Spleen (tissue), 11 donors: ENCODE data around the gene GJD2. TPM values are rescaled to one million over a fixed set of nuclear protein-coding genes. Genes with fewer than 3 reads are reported as not detected.

Source experiments
- DNase-seq: peaks from one replicate; pipeline ENCODE4 v3.0.0-alpha.2; 2020
- H3K27ac ChIP-seq, 8 donors: fragments of 200-600 bp; sonication (generic) in 7 of 8; 1 replicate in 4 of 8; 2 replicates in 4 of 8; pipeline versions ENCODE4 v1.5.0 to v1.8.0; 2016 to 2021; ENCODE audit warnings: inconsistent platforms in 4 of 8, mild to moderate bottlenecking in 4 of 8, moderate library complexity in 1 of 8
- H3K27me3 ChIP-seq, 7 donors: fragments of 200-600 bp; sonication (generic) in 6 of 7; replicated peaks in 1 of 7; 1 replicate in 4 of 7; 2 replicates in 3 of 7; pipeline versions ENCODE4 v1.5.0 to v1.8.0; 2016 to 2021; ENCODE audit warnings: inconsistent platforms in 3 of 7, mild to moderate bottlenecking in 1 of 7
- H3K36me3 ChIP-seq, 6 donors: fragments of 200-600 bp; sonication (generic) in 5 of 6; 1 replicate in 4 of 6; 2 replicates in 2 of 6; pipeline versions ENCODE4 v1.5.0 to v1.8.0; 2016 to 2021; ENCODE audit warnings: inconsistent platforms in 2 of 6
- H3K4me1 ChIP-seq, 6 donors: fragments of 200-600 bp; sonication (generic) in 5 of 6; 1 replicate in 3 of 6; 2 replicates in 3 of 6; pipeline versions ENCODE4 v1.5.0 to v1.8.0; 2016 to 2021; ENCODE audit warnings: inconsistent platforms in 3 of 6
- H3K4me3 ChIP-seq, 8 donors: fragments of 200-600 bp; sonication (generic) in 7 of 8; 1 replicate in 4 of 8; 2 replicates in 4 of 8; pipeline versions ENCODE4 v1.5.0 to v1.8.0; 2016 to 2021; ENCODE audit warnings: inconsistent platforms in 4 of 8, mild to moderate bottlenecking in 4 of 8, moderate library complexity in 2 of 8
- H3K9me3 ChIP-seq, 8 donors: fragments of 200-600 bp; sonication (generic) in 7 of 8; 1 replicate in 4 of 8; 2 replicates in 4 of 8; pipeline versions ENCODE4 v1.5.0 to v1.8.0; 2016 to 2021; ENCODE audit warnings: inconsistent platforms in 4 of 8
- POLR2A ChIP-seq, 3 donors: fragments of 450-650 bp; IDR thresholded peaks; one replicate each; pipeline ENCODE4 v1.5.1; 2017; ENCODE audit warnings: antibody characterized with exemption in 3 of 3, mild to moderate bottlenecking in 1 of 3
- POLR2AphosphoS5 ChIP-seq, 3 donors: sonication (generic); formaldehyde crosslinking; IDR thresholded peaks; one replicate each; pipeline ENCODE4 v1.5.1; 2017; ENCODE audit warnings: antibody characterized with exemption in 3 of 3
- WGBS, 5 donors: extraction: QIAGEN DNeasy Blood & Tissue Kit in 3 of 5; methylation state at CpG; one replicate each; pipeline versions ENCODE4 v1.1.5 to v1.1.7; 2013 to 2018; 5-methylcytosine and 5-hydroxymethylcytosine counted together
- intact Hi-C: fragments of 100-400 bp; cut with DNase I; formaldehyde crosslinking; loops from one replicate; pipeline ENCODE4 v1.15.0; 2023; ENCODE audit warnings: low total_unique reads
- polyA plus RNA-seq, 3 donors: library from polyadenylated mRNA; stranded (reverse); fragments of 200-250 nt; gene quantifications; one replicate each; pipeline ENCODE4 v1.2.1, GENCODE V29; 2013
- total RNA-seq, 7 donors: library from RNA; depleted of rRNA in 3 of 7; stranded (reverse); fragments of >200 nt in 3 of 7; fragmentation: NEBNext Ultra II Directional in 4 of 7; extraction: Animal tissue kit (Norgen Biotek cat#: 25700) in 4 of 7; gene quantifications; one replicate each; pipeline versions ENCODE4 v1.1.0 to v1.2.1, GENCODE V29; 2016 to 2021
- TF ChIP-seq, protein P1 (sequence below), 11 experiments: fragments of 200-600 bp in 7 of 11; fragments of 450-650 bp in 4 of 11; sonication (generic) in 4 of 11; IDR thresholded peaks in 8 of 11; conservative IDR thresholded peaks in 3 of 11; 1 replicate in 7 of 11; 2 replicates in 4 of 11; pipeline versions ENCODE4 v1.4.0 to v1.8.0; 2016 to 2021; ENCODE audit warnings: antibody characterized with exemption in 11 of 11, inconsistent platforms in 4 of 11, mild to moderate bottlenecking in 1 of 11
- donor health status: healthy with polysubstance abuse.
- donor health status: DM: no; HTN: no; CAD: no; lungs with moderate emphysema.
- donor health status: DM: no; HTN: no; CAD: no.
- donor health status: Bipolar disorder and iron deficiency.
- donor health status: healthy.
- donor health status: DM: no; HTN: no; CAD: no.
- donor health status: DM: yes; HTN: yes; CAD: no.

The GJD2 gene
- total and polyA plus RNA-seq, 10 donors = 0.02 TPM; not detected in 9

DNA sequence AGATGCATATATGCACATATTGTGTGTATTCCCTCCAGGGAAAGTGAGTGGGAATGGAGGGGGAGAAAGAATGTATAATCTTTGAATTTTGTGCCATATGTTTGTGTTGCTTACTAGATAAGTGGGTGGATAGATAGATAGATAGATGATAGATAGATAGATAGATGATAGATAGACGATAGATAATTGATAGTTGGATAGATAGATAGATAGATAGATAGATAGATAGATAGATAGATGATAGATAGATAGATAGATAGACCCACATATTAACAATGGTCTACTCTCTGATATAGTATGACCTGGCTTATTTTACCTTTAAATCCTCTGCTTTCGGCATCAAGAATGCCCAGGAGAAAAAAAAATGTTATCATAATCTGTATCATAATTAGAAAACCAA lies 21.2 kb downstream of the GJD2 start:
- intact Hi-C loops = no loop called here
- TF ChIP-seq, protein P1, sequence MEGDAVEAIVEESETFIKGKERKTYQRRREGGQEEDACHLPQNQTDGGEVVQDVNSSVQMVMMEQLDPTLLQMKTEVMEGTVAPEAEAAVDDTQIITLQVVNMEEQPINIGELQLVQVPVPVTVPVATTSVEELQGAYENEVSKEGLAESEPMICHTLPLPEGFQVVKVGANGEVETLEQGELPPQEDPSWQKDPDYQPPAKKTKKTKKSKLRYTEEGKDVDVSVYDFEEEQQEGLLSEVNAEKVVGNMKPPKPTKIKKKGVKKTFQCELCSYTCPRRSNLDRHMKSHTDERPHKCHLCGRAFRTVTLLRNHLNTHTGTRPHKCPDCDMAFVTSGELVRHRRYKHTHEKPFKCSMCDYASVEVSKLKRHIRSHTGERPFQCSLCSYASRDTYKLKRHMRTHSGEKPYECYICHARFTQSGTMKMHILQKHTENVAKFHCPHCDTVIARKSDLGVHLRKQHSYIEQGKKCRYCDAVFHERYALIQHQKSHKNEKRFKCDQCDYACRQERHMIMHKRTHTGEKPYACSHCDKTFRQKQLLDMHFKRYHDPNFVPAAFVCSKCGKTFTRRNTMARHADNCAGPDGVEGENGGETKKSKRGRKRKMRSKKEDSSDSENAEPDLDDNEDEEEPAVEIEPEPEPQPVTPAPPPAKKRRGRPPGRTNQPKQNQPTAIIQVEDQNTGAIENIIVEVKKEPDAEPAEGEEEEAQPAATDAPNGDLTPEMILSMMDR (IDR thresholded peaks at IDR 0.05 in 8 of 11, conservative IDR thresholded peaks at IDR 0.05 in 3 of 11) = no peak
- TF ChIP-seq POLR2A (IDR thresholded peaks at IDR 0.05) (no peak), POLR2AphosphoS5 (IDR thresholded peaks at IDR 0.05) (no peak)
- no peaks in the 10 kb centered on the region for H3K4me1 ChIP-seq
- DNase-seq = no peak
- no peak overlapping the region for H3K27ac ChIP-seq
- no peak overlapping the region for H3K4me3 ChIP-seq
- no peaks in the 10 kb centered on the region for H3K36me3 ChIP-seq
- WGBS, 5 donors = 84 to 97% (median 87%) methylated on average over 2 of the region's 2 CpGs
- H3K27me3 ChIP-seq = peaks cover 0 to 34% (median 0%) of the 10 kb centered on the region in 7 donors
- H3K9me3 ChIP-seq = no peaks in the 10 kb centered on the region

DNA sequence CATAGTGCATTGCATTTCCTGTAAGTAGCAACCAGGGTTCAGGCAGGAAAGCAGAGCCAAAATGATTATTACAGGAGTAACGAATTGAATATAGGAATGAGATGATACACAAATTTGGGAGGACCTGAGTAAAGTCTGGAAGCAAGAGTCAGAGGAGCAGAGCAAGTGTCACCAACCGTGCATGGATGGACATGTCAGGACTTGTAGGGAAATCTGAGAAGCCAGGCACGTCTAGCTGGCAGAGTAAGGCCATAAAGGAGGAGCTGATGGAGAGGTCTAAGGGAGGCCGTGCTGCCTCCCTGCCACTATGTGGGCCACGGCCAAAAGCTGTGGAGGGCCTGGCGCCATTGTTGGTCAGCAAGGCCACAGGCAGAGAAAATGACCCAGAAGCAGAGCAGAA lies 22.4 kb downstream of the GJD2 start:
- H3K27me3 ChIP-seq = peaks cover 0 to 32% (median 0%) of the 10 kb centered on the region in 7 donors
- TF ChIP-seq POLR2A (IDR thresholded peaks at IDR 0.05) = no peak
- TF ChIP-seq, protein P1 (IDR thresholded peaks at IDR 0.05 in 8 of 11, conservative IDR thresholded peaks at IDR 0.05 in 3 of 11) = no peak
- TF ChIP-seq POLR2AphosphoS5 (IDR thresholded peaks at IDR 0.05) = no peak
- no peaks in the 10 kb centered on the region for H3K36me3 ChIP-seq
- intact Hi-C loops = no loop called here
- H3K4me3 ChIP-seq = no peak overlapping the region
- H3K9me3 ChIP-seq = no peaks in the 10 kb centered on the region
- no peak overlapping the region for H3K27ac ChIP-seq
- H3K4me1 ChIP-seq = no peaks in the 10 kb centered on the region
- no peak for DNase-seq
- whole genome bisulfite sequencing, 5 donors = 77 to 84% (median 81%) methylated on average over 6 of the region's 6 CpGs

DNA sequence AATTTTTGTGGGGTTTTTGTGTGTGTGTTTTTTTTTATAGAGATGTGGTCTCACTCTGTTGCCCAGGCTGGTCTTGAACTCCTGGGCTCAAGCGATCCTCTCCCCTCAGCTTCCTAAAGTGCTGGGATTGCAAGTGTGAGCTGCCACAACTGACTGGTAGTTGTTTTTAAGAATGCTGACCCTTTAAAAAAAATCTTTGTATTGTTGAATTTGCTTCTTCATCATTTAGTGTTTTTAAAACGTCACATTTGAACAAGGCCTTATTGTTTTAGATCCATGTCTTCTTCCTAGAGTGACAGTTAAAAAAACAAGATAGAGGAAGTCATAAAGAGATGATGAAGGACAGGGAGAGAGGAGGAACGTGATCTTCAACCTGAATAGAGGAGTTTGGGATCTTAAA lies 24.1 kb downstream of the GJD2 start:
- intact Hi-C loops = no loop called here
- Histone ChIP-seq H3K27ac (no peak overlapping the region), H3K9me3 (no peaks in the 10 kb centered on the region), H3K36me3 (no peaks in the 10 kb centered on the region), H3K27me3 (peaks cover 0 to 22% (median 0%) of the 10 kb centered on the region in 7 donors), H3K4me1 (no peaks in the 10 kb centered on the region), H3K4me3 (no peak overlapping the region)
- DNase-seq = no peak
- TF ChIP-seq, protein P1 (IDR thresholded peaks at IDR 0.05 in 8 of 11, conservative IDR thresholded peaks at IDR 0.05 in 3 of 11) = no peak
- TF ChIP-seq POLR2AphosphoS5 (IDR thresholded peaks at IDR 0.05) = no peak
- TF ChIP-seq POLR2A (IDR thresholded peaks at IDR 0.05) = no peak
- WGBS, 5 donors = 56 to 67% (median 61%) methylated on average over 3 of the region's 3 CpGs

DNA sequence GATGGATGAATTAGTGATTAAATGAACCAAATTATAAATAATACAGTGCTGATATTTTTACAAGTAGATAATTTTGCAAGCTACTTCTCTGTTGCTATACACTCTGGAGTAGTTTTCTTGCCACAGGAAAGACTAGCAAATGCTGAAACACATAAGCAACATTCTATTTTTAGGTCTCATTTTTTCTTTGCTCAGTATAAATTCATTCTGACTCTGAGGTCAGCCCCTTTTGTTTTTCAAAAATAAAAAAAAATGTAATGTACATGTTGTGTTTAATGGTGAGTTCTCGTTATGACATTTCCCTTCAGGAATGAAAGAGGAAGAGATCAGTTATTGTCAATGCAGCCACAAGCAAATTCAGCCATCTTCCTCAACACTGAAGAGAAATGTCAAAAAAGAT lies 24.9 kb downstream of the GJD2 start:
- H3K27ac ChIP-seq = no peak overlapping the region
- intact Hi-C loops = no loop called here
- TF ChIP-seq, protein P1 (IDR thresholded peaks at IDR 0.05 in 8 of 11, conservative IDR thresholded peaks at IDR 0.05 in 3 of 11) = no peak
- no peaks in the 10 kb centered on the region for H3K4me1 ChIP-seq
- no peaks in the 10 kb centered on the region for H3K36me3 ChIP-seq
- peaks cover 0 to 20% (median 0%) of the 10 kb centered on the region in 7 donors for H3K27me3 ChIP-seq
- H3K9me3 ChIP-seq = no peaks in the 10 kb centered on the region
- DNase-seq = no peak
- no peak overlapping the region for H3K4me3 ChIP-seq
- whole genome bisulfite sequencing, 5 donors = 16 to 44% (median 27%) methylated on average over 1 of the region's 1 CpG
